HEK293 (cell line): ENCODE measurements around the gene AATK.

Experiments used
- CTCF ChIA-PET: fragments of 350-600 bp; formaldehyde crosslinking; extraction: SDS; loops from one replicate; lab custom pipeline; 2021; ENCODE audit warnings: antibody characterized with exemption; lab: Yijun Ruan, JAX
- POLR2A ChIA-PET: fragments of 300-600 bp; formaldehyde crosslinking; extraction: SDS; loops from one replicate; lab custom pipeline; 2020; ENCODE audit warnings: antibody characterized with exemption, inconsistent platforms; lab: Yijun Ruan, JAX
- H3K27ac ChIP-seq: fragments of 200-500 bp; sonication (Bioruptor generic); 2 replicates; pipeline ENCODE4 v1.5.1; 2014; ENCODE audit warnings: low read depth, low read length, control low read depth, inconsistent platforms; ENCODE audit errors: extremely low read depth
- H3K36me3 ChIP-seq, 2 experiments: fragments of 200-500 bp in 1 of 2; sonication (Bioruptor generic) in 1 of 2; 1 replicate in 1 of 2; 2 replicates in 1 of 2; pipeline ENCODE4 v1.5.1; 2014 to 2017; ENCODE audit warnings: inconsistent platforms in 2 of 2, low read length in 2 of 2; ENCODE audit not compliant: control insufficient read depth in 2 of 2, insufficient read depth in 1 of 2
- H3K4me1 ChIP-seq: fragments of 200-500 bp; sonication (Bioruptor generic); 2 replicates; pipeline ENCODE4 v1.5.1; 2014; ENCODE audit warnings: mild to moderate bottlenecking, low read length, inconsistent platforms; ENCODE audit not compliant: control insufficient read depth, insufficient read depth
- H3K4me3 ChIP-seq: 2 replicates; pipeline ENCODE4 v1.5.1; 2011; ENCODE audit warnings: low read depth, mild to moderate bottlenecking, control low read depth, low read length, moderate library complexity
- H3K9me3 ChIP-seq: fragments of 200-500 bp; sonication (Bioruptor generic); 2 replicates; pipeline ENCODE4 v1.5.1; 2014; ENCODE audit warnings: low read depth, low read length, inconsistent platforms; ENCODE audit not compliant: control insufficient read depth, insufficient read depth
- BCL11A ChIP-seq: fragments of 450-650 bp; formaldehyde crosslinking; IDR thresholded peaks from 2 replicates; pipeline ENCODE4 v1.5.1; 2016; ENCODE audit warnings: low read depth, missing biosample characterization, missing genetic modification characterization
- EGR2 ChIP-seq: fragments of 450-650 bp; formaldehyde crosslinking; IDR thresholded peaks from 2 replicates; pipeline ENCODE4 v1.5.1; 2016; ENCODE audit warnings: low read depth, missing biosample characterization, missing genetic modification characterization
- MYNN ChIP-seq: fragments of 450-650 bp; formaldehyde crosslinking; IDR thresholded peaks from 2 replicates; pipeline ENCODE4 v1.5.1; 2016; ENCODE audit warnings: missing biosample characterization, missing genetic modification characterization, borderline replicate concordance
- TCF7L2 ChIP-seq: IDR thresholded peaks from 2 replicates; pipeline ENCODE4 v1.6.1; 2011; ENCODE audit warnings: low read depth, mild to moderate bottlenecking, inconsistent platforms, low read length, moderate library complexity, borderline replicate concordance
- ZFHX2 ChIP-seq: fragments of 450-650 bp; formaldehyde crosslinking; conservative IDR thresholded peaks from 2 replicates; pipeline ENCODE4 v1.5.1; 2016; ENCODE audit warnings: missing biosample characterization, missing genetic modification characterization
- ZFP37 ChIP-seq: fragments of 450-650 bp; formaldehyde crosslinking; IDR thresholded peaks from 2 replicates; pipeline ENCODE4 v1.5.1; 2016; ENCODE audit warnings: missing biosample characterization, missing genetic modification characterization
- ZNF114 ChIP-seq: fragments of 450-650 bp; formaldehyde crosslinking; IDR thresholded peaks from 2 replicates; pipeline ENCODE4 v1.5.0; 2017; ENCODE audit warnings: missing biosample characterization, missing genetic modification characterization
- ZNF121 ChIP-seq: fragments of 450-650 bp; formaldehyde crosslinking; IDR thresholded peaks from 2 replicates; pipeline ENCODE4 v1.5.1; 2016; ENCODE audit warnings: missing biosample characterization, missing genetic modification characterization
- ZNF174 ChIP-seq: fragments of 450-650 bp; formaldehyde crosslinking; IDR thresholded peaks from 2 replicates; pipeline ENCODE4 v1.5.0; 2017; ENCODE audit warnings: missing biosample characterization, mild to moderate bottlenecking, missing genetic modification characterization
- ZNF24 ChIP-seq: fragments of 450-650 bp; formaldehyde crosslinking; IDR thresholded peaks from 2 replicates; pipeline ENCODE4 v1.5.1; 2016; ENCODE audit warnings: missing biosample characterization, missing genetic modification characterization
- ZNF404 ChIP-seq: fragments of 450-650 bp; formaldehyde crosslinking; IDR thresholded peaks from 2 replicates; pipeline ENCODE4 v1.5.1; 2017; ENCODE audit warnings: missing biosample characterization, missing genetic modification characterization
- ZNF501 ChIP-seq: fragments of 450-650 bp; formaldehyde crosslinking; IDR thresholded peaks from 2 replicates; pipeline ENCODE4 v1.5.1; 2016; ENCODE audit warnings: missing biosample characterization, missing genetic modification characterization
- ZNF555 ChIP-seq: fragments of 450-650 bp; formaldehyde crosslinking; conservative IDR thresholded peaks from 2 replicates; pipeline ENCODE4 v1.5.1; 2017; ENCODE audit warnings: missing biosample characterization, mild to moderate bottlenecking, missing genetic modification characterization, inconsistent platforms
- ZNF558 ChIP-seq: fragments of 450-650 bp; formaldehyde crosslinking; IDR thresholded peaks from 2 replicates; pipeline ENCODE4 v1.5.1; 2016; ENCODE audit warnings: missing biosample characterization, missing genetic modification characterization
- TF ChIP-seq, protein P1 (sequence below): fragments of 450-650 bp; formaldehyde crosslinking; IDR thresholded peaks from 2 replicates; pipeline ENCODE4 v1.5.1; 2016; ENCODE audit warnings: missing biosample characterization, missing genetic modification characterization
- TF ChIP-seq, protein P2 (sequence below): fragments of 450-650 bp; formaldehyde crosslinking; IDR thresholded peaks from 2 replicates; pipeline ENCODE4 v1.5.1; 2017; ENCODE audit warnings: missing biosample characterization, missing genetic modification characterization
- TF ChIP-seq, protein P3 (sequence below): fragments of 450-650 bp; formaldehyde crosslinking; IDR thresholded peaks from 2 replicates; pipeline ENCODE4 v1.5.1; 2016; ENCODE audit warnings: missing biosample characterization, missing genetic modification characterization
- TF ChIP-seq, protein P4 (sequence below): fragments of 450-650 bp; formaldehyde crosslinking; IDR thresholded peaks from 2 replicates; pipeline ENCODE4 v1.5.1; 2017; ENCODE audit warnings: missing biosample characterization, missing genetic modification characterization
- TF ChIP-seq, protein P5 (sequence below): fragments of 450-650 bp; formaldehyde crosslinking; optimal IDR thresholded peaks from 2 replicates; pipeline ENCODE3; 2016; ENCODE audit warnings: missing biosample characterization, mild to moderate bottlenecking, missing genetic modification characterization
- TF ChIP-seq, protein P6 (sequence below): fragments of 450-650 bp; formaldehyde crosslinking; IDR thresholded peaks from 2 replicates; pipeline ENCODE4 v1.5.1; 2016; ENCODE audit warnings: missing biosample characterization, missing genetic modification characterization

The AATK gene

DNA sequence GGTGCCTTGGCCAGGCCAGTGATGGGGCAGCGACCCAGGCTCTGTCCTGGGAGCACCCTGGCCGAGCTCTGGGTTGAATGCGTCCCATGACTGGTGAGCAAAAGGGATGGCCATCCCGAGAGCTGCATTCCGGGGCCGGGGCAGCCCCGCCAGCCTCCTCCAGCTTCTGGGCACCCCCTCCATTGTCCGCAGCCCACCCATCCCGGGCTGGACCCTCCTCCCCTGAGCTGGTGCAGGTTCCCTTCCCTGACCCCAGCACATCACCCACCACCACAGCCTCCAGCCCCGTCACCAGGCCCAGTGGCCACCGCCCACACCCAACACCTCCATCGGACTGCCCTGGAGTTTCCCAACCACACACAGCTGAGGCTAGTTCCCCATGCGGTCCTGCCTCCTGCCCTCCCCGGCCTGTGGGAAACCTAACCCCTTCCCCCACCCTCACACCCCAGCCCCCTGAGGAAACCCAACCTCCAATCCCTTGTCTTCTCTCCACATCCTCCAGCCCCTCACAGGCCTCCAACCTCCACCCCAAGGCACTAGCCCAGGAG, 17.0 kb downstream of the AATK start:
- H3K27ac ChIP-seq = no peak overlapping the region
- CTCF ChIA-PET = interaction anchor here (2.2 kb wide), 1 partner anchor 51 kb away, joined by 7 read pairs; no protein-coding TSS in a partner anchor

DNA sequence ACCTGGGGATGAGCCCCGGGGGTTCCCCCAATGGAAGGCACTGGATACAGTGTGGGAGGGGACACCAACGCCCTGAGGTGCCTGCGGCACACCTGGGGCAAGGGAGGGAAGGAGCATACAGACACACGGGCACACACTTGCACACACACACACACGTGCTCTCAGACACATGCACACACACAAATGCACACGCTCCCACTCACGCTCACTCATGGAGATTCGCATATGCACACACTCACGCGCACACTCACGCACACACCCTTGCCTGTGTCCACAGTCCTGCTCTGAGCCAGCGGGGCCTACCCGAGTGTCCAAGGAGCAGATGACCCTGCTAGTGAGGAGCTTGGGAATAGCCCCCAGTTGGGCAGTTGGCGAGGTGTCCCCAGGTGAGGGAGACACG, 17.4 kb downstream of the AATK start:
- Histone ChIP-seq H3K27ac (no peak overlapping the region), H3K36me3 (no peaks in the 10 kb centered on the region), H3K4me1 (no peaks in the 10 kb centered on the region), H3K9me3 (no peaks in the 10 kb centered on the region), H3K4me3 (no peak overlapping the region)
- TF ChIP-seq ZNF121 (no peak), ZNF114 (tag by site-specific recombination) (no peak), ZNF404 (no peak)
- TF ChIP-seq, protein P1, sequence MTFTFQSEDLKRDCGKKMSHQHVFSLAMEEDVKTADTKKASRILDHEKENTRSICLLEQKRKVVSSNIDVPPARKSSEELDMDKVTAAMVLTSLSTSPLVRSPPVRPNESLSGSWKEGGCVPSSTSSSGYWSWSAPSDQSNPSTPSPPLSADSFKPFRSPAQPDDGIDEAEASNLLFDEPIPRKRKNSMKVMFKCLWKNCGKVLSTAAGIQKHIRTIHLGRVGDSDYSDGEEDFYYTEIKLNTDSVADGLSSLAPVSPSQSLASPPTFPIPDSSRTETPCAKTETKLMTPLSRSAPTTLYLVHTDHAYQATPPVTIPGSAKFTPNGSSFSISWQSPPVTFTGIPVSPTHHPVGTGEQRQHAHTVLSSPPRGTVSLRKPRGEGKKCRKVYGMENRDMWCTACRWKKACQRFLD (tag by site-specific recombination) = no peak
- TF ChIP-seq, protein P2, sequence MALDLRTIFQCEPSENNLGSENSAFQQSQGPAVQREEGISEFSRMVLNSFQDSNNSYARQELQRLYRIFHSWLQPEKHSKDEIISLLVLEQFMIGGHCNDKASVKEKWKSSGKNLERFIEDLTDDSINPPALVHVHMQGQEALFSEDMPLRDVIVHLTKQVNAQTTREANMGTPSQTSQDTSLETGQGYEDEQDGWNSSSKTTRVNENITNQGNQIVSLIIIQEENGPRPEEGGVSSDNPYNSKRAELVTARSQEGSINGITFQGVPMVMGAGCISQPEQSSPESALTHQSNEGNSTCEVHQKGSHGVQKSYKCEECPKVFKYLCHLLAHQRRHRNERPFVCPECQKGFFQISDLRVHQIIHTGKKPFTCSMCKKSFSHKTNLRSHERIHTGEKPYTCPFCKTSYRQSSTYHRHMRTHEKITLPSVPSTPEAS (tag by site-specific recombination) = peak; percentile 88
- POLR2A ChIA-PET = interaction anchor here (0.6 kb wide), 1 partner anchor 25 kb away, joined by 4 read pairs; no protein-coding TSS in a partner anchor
- CTCF ChIA-PET = interaction anchor here (0.8 to 2.2 kb wide), 2 partner anchors 10 to 52 kb away, joined by 4 to 7 read pairs; no protein-coding TSS in a partner anchor

More for the DNA sequence above, 17.0 kb downstream of the AATK start:
- H3K4me3 ChIP-seq = no peak overlapping the region
- POLR2A ChIA-PET = no interaction called here
- H3K4me1 ChIP-seq = no peaks in the 10 kb centered on the region
- no peaks in the 10 kb centered on the region for H3K36me3 ChIP-seq
- no peak for TF ChIP-seq MYNN (tag by site-specific recombination)
- TF ChIP-seq EGR2 (tag by site-specific recombination) = peak; percentile 80
- peak; percentile 75 for TF ChIP-seq ZFHX2 (tag by site-specific recombination)
- TF ChIP-seq, all 188 proteins: peak for 2
- no peaks in the 10 kb centered on the region for H3K9me3 ChIP-seq

DNA sequence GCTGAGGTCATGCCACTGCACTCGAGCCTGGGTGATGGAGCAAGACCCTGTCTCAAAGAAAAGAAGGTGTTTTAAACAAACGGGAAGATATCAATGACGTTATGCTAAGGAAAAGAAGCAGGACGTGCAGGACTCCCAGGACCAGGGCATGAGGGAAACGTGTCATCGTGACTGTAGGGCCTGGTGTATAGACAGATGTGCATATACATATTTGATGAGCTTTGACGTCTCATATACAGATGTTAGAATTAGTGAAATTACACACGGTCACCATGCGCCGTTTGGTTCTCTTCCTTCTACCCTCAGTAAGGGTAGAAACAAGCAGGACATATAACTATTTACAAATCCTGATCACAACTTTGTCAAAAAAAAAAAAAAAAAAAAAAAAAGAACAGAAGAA, 18.3 kb downstream of the AATK start:
- Histone ChIP-seq H3K4me1 (no peaks in the 10 kb centered on the region), H3K36me3 (no peaks in the 10 kb centered on the region), H3K4me3 (no peak overlapping the region), H3K9me3 (no peaks in the 10 kb centered on the region), H3K27ac (no peak overlapping the region)
- ChIA-PET POLR2A (interaction anchor here (0.6 kb wide), 1 partner anchor 26 kb away, joined by 4 read pairs; no protein-coding TSS in a partner anchor), CTCF (interaction anchor here (0.7 to 0.9 kb wide), 3 partner anchors 9 to 54 kb away, joined by 3 to 4 read pairs (median 3); no protein-coding TSS in a partner anchor)
- TF ChIP-seq ZNF501 (tag by site-specific recombination) = no peak
- TF ChIP-seq TCF7L2 = no peak
- TF ChIP-seq, protein P3, sequence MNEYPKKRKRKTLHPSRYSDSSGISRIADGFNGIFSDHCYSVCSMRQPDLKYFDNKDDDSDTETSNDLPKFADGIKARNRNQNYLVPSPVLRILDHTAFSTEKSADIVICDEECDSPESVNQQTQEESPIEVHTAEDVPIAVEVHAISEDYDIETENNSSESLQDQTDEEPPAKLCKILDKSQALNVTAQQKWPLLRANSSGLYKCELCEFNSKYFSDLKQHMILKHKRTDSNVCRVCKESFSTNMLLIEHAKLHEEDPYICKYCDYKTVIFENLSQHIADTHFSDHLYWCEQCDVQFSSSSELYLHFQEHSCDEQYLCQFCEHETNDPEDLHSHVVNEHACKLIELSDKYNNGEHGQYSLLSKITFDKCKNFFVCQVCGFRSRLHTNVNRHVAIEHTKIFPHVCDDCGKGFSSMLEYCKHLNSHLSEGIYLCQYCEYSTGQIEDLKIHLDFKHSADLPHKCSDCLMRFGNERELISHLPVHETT (tag by site-specific recombination) = no peak
- no peak for TF ChIP-seq BCL11A (tag by site-specific recombination)
- TF ChIP-seq, protein P4, sequence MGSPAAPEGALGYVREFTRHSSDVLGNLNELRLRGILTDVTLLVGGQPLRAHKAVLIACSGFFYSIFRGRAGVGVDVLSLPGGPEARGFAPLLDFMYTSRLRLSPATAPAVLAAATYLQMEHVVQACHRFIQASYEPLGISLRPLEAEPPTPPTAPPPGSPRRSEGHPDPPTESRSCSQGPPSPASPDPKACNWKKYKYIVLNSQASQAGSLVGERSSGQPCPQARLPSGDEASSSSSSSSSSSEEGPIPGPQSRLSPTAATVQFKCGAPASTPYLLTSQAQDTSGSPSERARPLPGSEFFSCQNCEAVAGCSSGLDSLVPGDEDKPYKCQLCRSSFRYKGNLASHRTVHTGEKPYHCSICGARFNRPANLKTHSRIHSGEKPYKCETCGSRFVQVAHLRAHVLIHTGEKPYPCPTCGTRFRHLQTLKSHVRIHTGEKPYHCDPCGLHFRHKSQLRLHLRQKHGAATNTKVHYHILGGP = no peak
- no peak for TF ChIP-seq ZNF558 (tag by site-specific recombination)
- TF ChIP-seq ZNF174 (tag by site-specific recombination) = no peak
- no peak for TF ChIP-seq ZNF24
- TF ChIP-seq, protein P5, sequence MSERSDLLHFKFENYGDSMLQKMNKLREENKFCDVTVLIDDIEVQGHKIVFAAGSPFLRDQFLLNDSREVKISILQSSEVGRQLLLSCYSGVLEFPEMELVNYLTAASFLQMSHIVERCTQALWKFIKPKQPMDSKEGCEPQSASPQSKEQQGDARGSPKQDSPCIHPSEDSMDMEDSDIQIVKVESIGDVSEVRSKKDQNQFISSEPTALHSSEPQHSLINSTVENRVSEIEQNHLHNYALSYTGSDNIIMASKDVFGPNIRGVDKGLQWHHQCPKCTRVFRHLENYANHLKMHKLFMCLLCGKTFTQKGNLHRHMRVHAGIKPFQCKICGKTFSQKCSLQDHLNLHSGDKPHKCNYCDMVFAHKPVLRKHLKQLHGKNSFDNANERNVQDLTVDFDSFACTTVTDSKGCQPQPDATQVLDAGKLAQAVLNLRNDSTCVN (tag by site-specific recombination) = no peak
- no peak for TF ChIP-seq ZNF555 (tag by site-specific recombination)
- TF ChIP-seq ZFP37 (tag by site-specific recombination) = no peak
- TF ChIP-seq, protein P6, sequence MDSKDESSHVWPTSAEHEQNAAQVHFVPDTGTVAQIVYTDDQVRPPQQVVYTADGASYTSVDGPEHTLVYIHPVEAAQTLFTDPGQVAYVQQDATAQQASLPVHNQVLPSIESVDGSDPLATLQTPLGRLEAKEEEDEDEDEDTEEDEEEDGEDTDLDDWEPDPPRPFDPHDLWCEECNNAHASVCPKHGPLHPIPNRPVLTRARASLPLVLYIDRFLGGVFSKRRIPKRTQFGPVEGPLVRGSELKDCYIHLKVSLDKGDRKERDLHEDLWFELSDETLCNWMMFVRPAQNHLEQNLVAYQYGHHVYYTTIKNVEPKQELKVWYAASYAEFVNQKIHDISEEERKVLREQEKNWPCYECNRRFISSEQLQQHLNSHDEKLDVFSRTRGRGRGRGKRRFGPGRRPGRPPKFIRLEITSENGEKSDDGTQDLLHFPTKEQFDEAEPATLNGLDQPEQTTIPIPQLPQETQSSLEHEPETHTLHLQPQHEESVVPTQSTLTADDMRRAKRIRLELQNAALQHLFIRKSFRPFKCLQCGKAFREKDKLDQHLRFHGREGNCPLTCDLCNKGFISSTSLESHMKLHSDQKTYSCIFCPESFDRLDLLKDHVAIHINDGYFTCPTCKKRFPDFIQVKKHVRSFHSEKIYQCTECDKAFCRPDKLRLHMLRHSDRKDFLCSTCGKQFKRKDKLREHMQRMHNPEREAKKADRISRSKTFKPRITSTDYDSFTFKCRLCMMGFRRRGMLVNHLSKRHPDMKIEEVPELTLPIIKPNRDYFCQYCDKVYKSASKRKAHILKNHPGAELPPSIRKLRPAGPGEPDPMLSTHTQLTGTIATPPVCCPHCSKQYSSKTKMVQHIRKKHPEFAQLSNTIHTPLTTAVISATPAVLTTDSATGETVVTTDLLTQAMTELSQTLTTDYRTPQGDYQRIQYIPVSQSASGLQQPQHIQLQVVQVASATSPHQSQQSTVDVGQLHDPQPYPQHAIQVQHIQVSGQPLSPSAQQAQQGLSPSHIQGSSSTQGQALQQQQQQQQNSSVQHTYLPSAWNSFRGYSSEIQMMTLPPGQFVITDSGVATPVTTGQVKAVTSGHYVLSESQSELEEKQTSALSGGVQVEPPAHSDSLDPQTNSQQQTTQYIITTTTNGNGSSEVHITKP (tag by site-specific recombination) = no peak
